HepG2 (cell line): Measurements from ENCODE around the gene COQ4. TPM values are rescaled to one million over a fixed set of nuclear protein-coding genes. Genes with fewer than 3 reads are reported as not detected.

ENCODE experiments used
- ASH2L ChIP-seq: fragments of 300-600, 200-600 bp; sonication (generic); IDR thresholded peaks from 2 replicates; pipeline ENCODE4 v1.7.0; 2017; ENCODE audit warnings: low read depth, mild to moderate bottlenecking, moderate library complexity, mixed read lengths, low read length; ENCODE audit not compliant: insufficient read length
- ELF4 ChIP-seq: sonication (generic); formaldehyde crosslinking; IDR thresholded peaks from 2 replicates; pipeline ENCODE4 v1.5.0; 2020; ENCODE audit warnings: missing genetic modification reagents, mild to moderate bottlenecking, moderate library complexity, borderline replicate concordance
- FOXA1 ChIP-seq, 2 experiments: fragments of 450-650 bp in 1 of 2; sonication (generic) in 1 of 2; formaldehyde crosslinking in 1 of 2; IDR thresholded peaks; 2 replicates each; pipeline versions ENCODE4 v1.4.0 to v1.6.1; 2016 to 2020; ENCODE audit warnings: missing genetic modification reagents in 1 of 2
- HNRNPL ChIP-seq: fragments of 200-400 bp; formaldehyde crosslinking; IDR thresholded peaks from 2 replicates; pipeline ENCODE4 v1.6.1; 2017; ENCODE audit warnings: mild to moderate bottlenecking, low read depth, low read length
- IKZF4 ChIP-seq: sonication (generic); formaldehyde crosslinking; IDR thresholded peaks from 2 replicates; pipeline ENCODE4 v1.5.1; 2020; ENCODE audit warnings: borderline replicate concordance, mild to moderate bottlenecking, low read depth, missing genetic modification reagents; ENCODE audit errors: not compliant biosample characterization
- KDM5A ChIP-seq: fragments of 200-600 bp; sonication (generic); IDR thresholded peaks from 2 replicates; pipeline ENCODE4 v1.7.0; 2018; ENCODE audit warnings: antibody characterized with exemption, mild to moderate bottlenecking, low read length, borderline replicate concordance
- MBD4 ChIP-seq: IDR thresholded peaks from 2 replicates; pipeline ENCODE4 v1.6.1; 2012; ENCODE audit warnings: low read length, inconsistent platforms, borderline replicate concordance
- NKX3-1 ChIP-seq: sonication (generic); formaldehyde crosslinking; IDR thresholded peaks from 2 replicates; pipeline ENCODE4 v1.5.0; 2020; ENCODE audit warnings: missing genetic modification reagents
- PLRG1 ChIP-seq: fragments of 450-650 bp; conservative IDR thresholded peaks from 2 replicates; pipeline ENCODE4 v1.6.1; 2016
- ZNF138 ChIP-seq: sonication (generic); formaldehyde crosslinking; IDR thresholded peaks from 2 replicates; pipeline ENCODE4 v1.5.0; 2020; ENCODE audit warnings: mild to moderate bottlenecking, low read depth, missing genetic modification reagents
- polyA plus RNA-seq, 8 experiments: library from polyadenylated mRNA; depleted of rRNA in 3 of 8; stranded (reverse) in 7 of 8; unstranded in 1 of 8; fragments of >200 nt; fragmentation: Illumina TruSeq in 4 of 8; extraction: Trizol in 4 of 8; gene quantifications; 2 replicates each; pipeline versions ENCODE4 v1.2.1 to v1.2.3, GENCODE V29; 2011 to 2016; ENCODE audit warnings: low read depth in 4 of 8, missing spikeins in 1 of 8, mixed read lengths in 1 of 8; ENCODE audit not compliant: insufficient read depth in 1 of 8
- total RNA-seq, 5 experiments: library from RNA; depleted of rRNA; stranded (reverse); fragments of >200 nt; fragmentation: Illumina TruSeq; extraction: Trizol; gene quantifications; 2 replicates each; pipeline ENCODE4 v1.2.3, GENCODE V29; 2016; ENCODE audit warnings: low read depth in 1 of 5
- TF ChIP-seq, protein P1 (sequence below): sonication (generic); formaldehyde crosslinking; IDR thresholded peaks from 2 replicates; pipeline ENCODE4 v1.5.1; 2020; ENCODE audit warnings: mild to moderate bottlenecking, missing genetic modification reagents, moderate library complexity

The COQ4 gene
- total and polyA plus RNA-seq, 2 of the 13 experiments (the other 11 are each of a cell fraction or from before 2014, with no cell fraction given), result 26.1 to 36.0 TPM

DNA sequence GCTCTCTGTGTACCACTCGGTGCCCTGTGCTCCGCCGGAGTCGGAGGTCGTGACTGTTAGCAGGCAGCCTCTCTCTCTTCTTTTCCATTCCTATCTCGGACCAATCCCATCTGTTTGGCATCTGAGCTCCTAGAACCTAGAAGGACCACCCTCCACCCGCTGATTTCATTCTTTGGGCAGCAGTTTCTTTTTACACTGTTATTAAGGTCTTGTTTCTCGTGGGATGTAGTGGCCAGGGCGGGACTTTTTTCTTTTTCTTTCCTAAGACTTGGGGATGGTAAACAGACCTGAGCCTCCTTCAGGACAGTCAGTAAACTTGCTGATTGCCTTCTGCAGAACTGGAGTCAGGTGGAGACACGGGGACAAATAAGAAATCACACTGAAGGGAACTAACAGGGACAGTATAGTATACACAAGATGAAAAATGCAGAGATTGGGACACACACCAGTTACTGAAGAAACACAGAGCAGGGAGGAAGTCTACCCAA lies 49.0 kb downstream of the COQ4 start (continued):
- TF ChIP-seq, protein P1, sequence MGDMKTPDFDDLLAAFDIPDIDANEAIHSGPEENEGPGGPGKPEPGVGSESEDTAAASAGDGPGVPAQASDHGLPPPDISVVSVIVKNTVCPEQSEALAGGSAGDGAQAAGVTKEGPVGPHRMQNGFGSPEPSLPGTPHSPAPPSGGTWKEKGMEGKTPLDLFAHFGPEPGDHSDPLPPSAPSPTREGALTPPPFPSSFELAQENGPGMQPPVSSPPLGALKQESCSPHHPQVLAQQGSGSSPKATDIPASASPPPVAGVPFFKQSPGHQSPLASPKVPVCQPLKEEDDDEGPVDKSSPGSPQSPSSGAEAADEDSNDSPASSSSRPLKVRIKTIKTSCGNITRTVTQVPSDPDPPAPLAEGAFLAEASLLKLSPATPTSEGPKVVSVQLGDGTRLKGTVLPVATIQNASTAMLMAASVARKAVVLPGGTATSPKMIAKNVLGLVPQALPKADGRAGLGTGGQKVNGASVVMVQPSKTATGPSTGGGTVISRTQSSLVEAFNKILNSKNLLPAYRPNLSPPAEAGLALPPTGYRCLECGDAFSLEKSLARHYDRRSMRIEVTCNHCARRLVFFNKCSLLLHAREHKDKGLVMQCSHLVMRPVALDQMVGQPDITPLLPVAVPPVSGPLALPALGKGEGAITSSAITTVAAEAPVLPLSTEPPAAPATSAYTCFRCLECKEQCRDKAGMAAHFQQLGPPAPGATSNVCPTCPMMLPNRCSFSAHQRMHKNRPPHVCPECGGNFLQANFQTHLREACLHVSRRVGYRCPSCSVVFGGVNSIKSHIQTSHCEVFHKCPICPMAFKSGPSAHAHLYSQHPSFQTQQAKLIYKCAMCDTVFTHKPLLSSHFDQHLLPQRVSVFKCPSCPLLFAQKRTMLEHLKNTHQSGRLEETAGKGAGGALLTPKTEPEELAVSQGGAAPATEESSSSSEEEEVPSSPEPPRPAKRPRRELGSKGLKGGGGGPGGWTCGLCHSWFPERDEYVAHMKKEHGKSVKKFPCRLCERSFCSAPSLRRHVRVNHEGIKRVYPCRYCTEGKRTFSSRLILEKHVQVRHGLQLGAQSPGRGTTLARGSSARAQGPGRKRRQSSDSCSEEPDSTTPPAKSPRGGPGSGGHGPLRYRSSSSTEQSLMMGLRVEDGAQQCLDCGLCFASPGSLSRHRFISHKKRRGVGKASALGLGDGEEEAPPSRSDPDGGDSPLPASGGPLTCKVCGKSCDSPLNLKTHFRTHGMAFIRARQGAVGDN (CRISPR knock-in tag), result no peak
- peak; percentile 78 for TF ChIP-seq KDM5A
- TF ChIP-seq ELF4 (CRISPR knock-in tag), result 0 out of 2 replicates have a peak, but pooled peaks have one; percentile 46
- no peak for TF ChIP-seq FOXA1 (IDR thresholded peaks at IDR 0.05)
- 0 out of 2 replicates have a peak, but pooled peaks have one; percentile 1 for TF ChIP-seq FOXA1 (CRISPR knock-in tag; IDR thresholded peaks at IDR 0.05)
- no peak for TF ChIP-seq HNRNPL
- TF ChIP-seq ZNF138 (CRISPR knock-in tag), result peak; percentile 32; the same call in 1 of the 2 replicates
- no peak for TF ChIP-seq IKZF4
- 0 out of 2 replicates have a peak, but pooled peaks have one; percentile 40 for TF ChIP-seq NKX3-1
- no peak for TF ChIP-seq MBD4
- peak; percentile 48 for TF ChIP-seq ASH2L
- no peak for TF ChIP-seq PLRG1
